Measurements from ENCODE around the gene CNEP1R1.
A peak's percentile ranks its signal among the peaks of the same experiment; 100 is the strongest.
"Not testable (repeated sequence)": the region's sequence is repeated elsewhere in the genome, so short reads cannot be mapped to it uniquely, and the experiment has no call there.

The CNEP1R1 gene

GRCh38 chr16:50024684-50025536 lies at the start of gene CNEP1R1:
CNEP1R1 (plus strand) TSS chr16:50025225; CDS start chr16:50025316, 91 bp downstream.
- DNase-seq (ENCODE audit: low read depth), result peak; percentile 69

- no peak for DNase-seq (ENCODE audit: low read depth)
Observed at GRCh38 chr16:49977427-49977826, 47.6 kb upstream of the CNEP1R1 start.

DNA sequence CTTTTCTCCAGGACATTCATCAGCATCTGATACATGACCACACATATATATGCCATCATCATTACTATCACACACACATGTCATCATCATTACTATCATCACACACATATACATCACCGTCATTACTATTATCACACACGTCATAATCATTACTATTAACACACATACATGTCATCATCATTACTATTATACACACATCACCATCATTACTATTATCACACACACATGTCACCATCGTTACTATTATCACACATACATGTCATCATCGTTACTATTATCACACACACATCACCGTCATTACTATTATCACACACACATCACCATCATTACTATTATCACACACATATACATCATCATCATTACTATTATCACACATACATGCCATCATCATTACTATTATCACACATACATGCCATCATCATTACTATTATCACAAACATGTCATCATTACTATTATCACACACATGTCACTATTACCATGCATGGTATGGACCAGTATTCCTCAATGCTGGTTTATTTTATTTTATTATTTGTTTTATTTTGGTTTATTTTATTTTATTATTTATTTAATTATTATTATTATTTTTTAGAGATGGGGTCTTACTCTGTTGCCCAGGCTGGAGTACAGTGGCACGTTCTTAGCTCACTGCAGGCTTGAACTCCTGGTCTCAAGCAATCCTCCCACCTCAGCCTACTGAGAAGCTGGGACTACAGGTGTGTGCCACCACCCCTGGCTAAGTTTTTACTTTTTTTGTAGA lies 46.3 kb upstream of the CNEP1R1 start:
- no peak for DNase-seq (ENCODE audit: low read depth)

DNA sequence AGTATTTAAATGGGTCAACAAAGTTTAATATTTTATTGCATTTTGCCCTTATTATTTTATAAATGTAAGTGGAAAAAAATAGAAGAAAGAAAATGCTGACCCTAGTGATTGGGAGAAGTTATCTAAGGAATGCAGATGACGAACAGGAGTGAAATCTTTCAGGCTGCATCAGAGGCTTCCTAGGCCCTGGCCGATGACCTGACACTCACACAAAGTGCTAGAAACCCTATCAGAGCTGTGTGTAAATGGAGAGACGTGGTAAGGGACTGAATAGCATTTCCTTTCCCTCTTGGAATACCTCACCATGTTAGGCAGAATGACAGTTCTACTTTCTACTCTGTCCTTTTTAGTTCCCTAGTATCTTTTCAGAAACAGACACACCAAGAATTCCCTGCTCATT lies 44.9 kb upstream of the CNEP1R1 start:
- peak; percentile 2 for DNase-seq (ENCODE audit: low read depth)

GRCh38 chr16:49986351-49987124 lies 38.5 kb upstream of the CNEP1R1 start:
- no peak for DNase-seq (ENCODE audit: low read depth)

- no peak for DNase-seq (ENCODE audit: low read depth)
Observed at GRCh38 chr16:49987381-49987780, 37.6 kb upstream of the CNEP1R1 start.

GRCh38 chr16:49992825-49993224 lies 32.2 kb upstream of the CNEP1R1 start:
- no peak for DNase-seq (ENCODE audit: low read depth)

- no peak for DNase-seq (ENCODE audit: low read depth)
Observed at GRCh38 chr16:49993579-49993978, 31.4 kb upstream of the CNEP1R1 start.

DNA sequence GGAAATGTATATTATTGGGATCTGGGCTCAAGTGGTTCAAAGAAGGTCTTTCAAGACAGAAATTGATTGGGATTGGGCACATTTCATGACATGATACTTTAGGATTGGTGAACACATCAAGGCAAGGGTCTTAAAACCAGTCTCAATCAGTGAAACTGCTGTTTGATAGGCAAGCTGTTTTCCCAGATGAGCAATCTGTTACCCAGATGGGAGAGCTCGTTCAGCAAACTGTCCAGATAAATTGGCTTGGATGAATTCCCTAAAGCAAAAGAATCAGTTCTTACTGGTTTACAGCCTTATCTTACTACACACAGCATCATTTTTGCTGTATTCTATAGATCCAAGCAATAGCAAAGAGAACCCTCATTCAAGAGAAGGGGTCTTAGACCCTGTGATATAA lies 31.0 kb upstream of the CNEP1R1 start:
- no peak for DNase-seq (ENCODE audit: low read depth)

- no peak for DNase-seq (ENCODE audit: low read depth)
Observed at GRCh38 chr16:49995720-49996119, 29.3 kb upstream of the CNEP1R1 start.

DNA sequence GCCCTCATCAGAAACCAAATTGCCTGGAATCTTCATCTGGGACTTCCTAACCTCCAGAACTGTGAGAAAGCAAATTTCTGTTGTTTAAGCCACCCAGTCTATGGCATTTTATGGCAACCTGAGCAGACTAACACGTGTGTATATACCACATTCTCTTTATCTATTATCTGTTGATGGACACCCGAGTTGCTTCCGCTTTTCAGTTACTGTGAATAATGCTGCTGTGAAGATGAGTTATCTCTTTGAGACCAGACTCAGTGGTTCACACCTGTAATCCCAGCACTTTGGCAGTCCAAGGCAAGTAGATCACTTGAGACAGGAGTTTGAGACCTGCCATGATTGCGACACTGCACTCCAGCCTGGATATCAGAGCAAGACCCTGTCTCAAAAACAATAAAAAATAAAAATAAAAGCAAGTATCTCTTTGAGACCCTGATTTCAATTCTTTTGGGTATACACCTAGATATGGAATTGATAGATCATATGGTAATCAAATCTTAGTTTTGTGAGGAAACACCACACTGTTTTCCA lies 27.2 kb upstream of the CNEP1R1 start:
- no peak for DNase-seq (ENCODE audit: low read depth)

- DNase-seq (ENCODE audit: low read depth), result no peak
Observed at GRCh38 chr16:49998991-49999390, 26.0 kb upstream of the CNEP1R1 start.

DNA sequence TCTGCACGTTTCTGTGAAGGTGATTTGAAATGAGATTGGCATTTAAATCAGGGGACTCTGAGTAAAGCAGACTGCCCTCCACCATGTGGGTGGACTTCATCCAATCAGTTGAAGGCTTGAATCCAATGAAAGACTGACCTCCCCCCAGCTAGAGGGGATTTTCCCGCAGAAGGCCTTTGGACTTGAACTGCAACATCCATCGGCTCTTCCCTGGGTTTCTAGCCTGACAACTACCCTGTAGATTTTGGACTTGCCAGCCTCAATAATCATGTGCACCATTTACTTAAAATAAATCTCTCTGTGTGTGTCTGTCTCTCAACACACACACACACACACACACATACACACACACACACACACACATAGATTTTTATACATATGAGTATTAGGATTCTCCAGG lies 23.9 kb upstream of the CNEP1R1 start:
- no peak for DNase-seq (ENCODE audit: low read depth)

DNA sequence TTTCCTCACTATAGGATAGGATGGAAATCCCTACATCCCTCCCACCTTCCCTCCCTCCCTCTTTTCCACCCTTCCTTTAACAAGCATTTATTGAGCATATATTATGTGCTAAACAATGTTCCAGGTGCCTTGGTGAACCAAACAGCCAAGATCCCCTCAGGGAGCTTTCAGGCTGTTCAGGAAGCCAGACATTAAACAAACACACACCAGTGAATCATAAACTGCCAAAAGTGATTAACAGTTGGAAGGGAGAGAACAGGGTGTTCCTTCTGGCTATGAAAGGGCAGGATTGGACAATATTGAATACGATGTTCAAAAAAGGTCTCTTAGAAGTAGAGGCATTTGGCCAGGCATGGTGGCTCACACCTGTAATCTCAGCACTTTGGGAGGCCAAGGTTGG lies 22.8 kb upstream of the CNEP1R1 start:
- DNase-seq (ENCODE audit: low read depth), result no peak

GRCh38 chr16:50004239-50004638 lies 20.8 kb upstream of the CNEP1R1 start:
- no peak for DNase-seq (ENCODE audit: low read depth)

- DNase-seq (ENCODE audit: low read depth), result no peak
Observed at GRCh38 chr16:50006964-50007363, 18.1 kb upstream of the CNEP1R1 start.

GRCh38 chr16:50007744-50008143 lies 17.3 kb upstream of the CNEP1R1 start:
- DNase-seq (ENCODE audit: low read depth), result no peak

GRCh38 chr16:50010212-50010611 lies 14.8 kb upstream of the CNEP1R1 start:
- no peak for DNase-seq (ENCODE audit: low read depth)

DNA sequence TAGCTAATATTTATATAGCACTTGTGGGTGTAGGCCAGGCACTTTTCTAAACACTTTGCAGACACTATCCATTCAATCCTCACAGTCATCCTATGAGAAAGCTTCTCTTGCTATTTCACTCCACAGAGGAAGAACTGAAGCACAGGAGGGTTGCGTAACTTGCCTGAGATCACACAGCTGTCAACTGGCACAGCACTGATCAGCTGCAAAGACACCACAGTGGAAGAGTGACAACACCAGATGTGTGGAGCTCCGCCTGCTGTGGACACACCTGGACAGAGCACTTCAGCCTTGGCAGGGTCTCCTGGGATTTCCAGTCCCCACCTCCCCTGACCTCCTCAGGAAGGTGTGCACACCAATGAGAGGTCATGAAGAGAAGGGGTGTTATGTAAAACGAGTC lies 13.3 kb upstream of the CNEP1R1 start:
- DNase-seq (ENCODE audit: low read depth), result no peak

- no peak for DNase-seq (ENCODE audit: low read depth)
Observed at GRCh38 chr16:50012182-50012581, 12.8 kb upstream of the CNEP1R1 start.

- DNase-seq (ENCODE audit: low read depth), result not testable (repeated sequence)
Observed at GRCh38 chr16:50014211-50014610, 10.8 kb upstream of the CNEP1R1 start.

DNA sequence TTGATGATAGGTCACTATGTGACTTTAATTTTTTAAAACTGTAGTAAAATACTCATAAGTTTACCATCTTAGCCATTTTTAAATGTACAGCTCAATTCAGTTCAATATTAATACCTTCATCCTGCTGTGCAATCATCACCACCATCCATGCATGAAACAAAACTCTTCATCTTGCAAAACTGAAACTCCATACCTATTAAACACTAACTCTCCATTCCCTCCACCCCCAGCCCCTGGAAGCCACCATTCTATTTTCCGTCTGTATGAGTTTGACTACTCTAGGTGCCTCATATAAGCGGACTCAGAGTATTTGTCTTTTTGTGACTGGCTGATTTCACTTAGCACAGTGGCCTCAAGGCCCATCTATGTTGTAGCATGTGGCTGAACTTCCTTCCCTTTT lies 9.4 kb upstream of the CNEP1R1 start:
- DNase-seq (ENCODE audit: low read depth), result no peak

All from HS-5 (cell line).